ENCODE results near the gene SYT3.
"Not testable (repeated sequence)": the region's sequence is repeated elsewhere in the genome, so short reads cannot be mapped to it uniquely, and the experiment has no call there.

Gene SYT3

GRCh38 chr19:50624949-50625600 is 14.6 kb downstream of the SYT3 start:
- Histone ChIP-seq H3K4me1 (ENCODE audit: insufficient read depth, low read length) (no peaks in the 10 kb centered on the region), H3K9me3 (ENCODE audit: low read length) (no peaks in the 10 kb centered on the region), H3K36me3 (ENCODE audit: insufficient read depth, low read length) (no peaks in the 10 kb centered on the region), H2AFZ (ENCODE audit: low read depth, low read length) (no peak overlapping the region), H3K27me3 (ENCODE audit: insufficient read depth, low read length) (peaks cover 4% of the 10 kb centered on the region), H3K4me3 (ENCODE audit: low read length) (no peak overlapping the region)

- H3K36me3 ChIP-seq (ENCODE audit: insufficient read depth, low read length); H3K4me3 ChIP-seq (ENCODE audit: low read length); H2AFZ ChIP-seq (ENCODE audit: low read depth, low read length); H3K4me1 ChIP-seq (ENCODE audit: insufficient read depth, low read length); H3K27me3 ChIP-seq (ENCODE audit: insufficient read depth, low read length); H3K9me3 ChIP-seq (ENCODE audit: low read length): not testable (repeated sequence)
These were observed 19.2 kb downstream of the SYT3 start for GRCh38 chr19:50620394-50620906.

- not testable (repeated sequence) for H3K4me3 ChIP-seq (ENCODE audit: low read length); H3K9me3 ChIP-seq (ENCODE audit: low read length); H3K27me3 ChIP-seq (ENCODE audit: insufficient read depth, low read length); H3K4me1 ChIP-seq (ENCODE audit: insufficient read depth, low read length); H2AFZ ChIP-seq (ENCODE audit: low read depth, low read length); H3K36me3 ChIP-seq (ENCODE audit: insufficient read depth, low read length)
These were observed 20.5 kb downstream of the SYT3 start for GRCh38 chr19:50619184-50619583.

- H3K27me3 ChIP-seq (ENCODE audit: insufficient read depth, low read length); H3K4me3 ChIP-seq (ENCODE audit: low read length); H3K36me3 ChIP-seq (ENCODE audit: insufficient read depth, low read length); H2AFZ ChIP-seq (ENCODE audit: low read depth, low read length); H3K4me1 ChIP-seq (ENCODE audit: insufficient read depth, low read length); H3K9me3 ChIP-seq (ENCODE audit: low read length): not testable (repeated sequence)
These were observed 21.3 kb downstream of the SYT3 start for GRCh38 chr19:50618379-50618778.

GRCh38 chr19:50612504-50613404 is 26.9 kb downstream of the SYT3 start:
- H3K4me1 ChIP-seq (ENCODE audit: insufficient read depth, low read length); H3K36me3 ChIP-seq (ENCODE audit: insufficient read depth, low read length); H3K27me3 ChIP-seq (ENCODE audit: insufficient read depth, low read length); H3K9me3 ChIP-seq (ENCODE audit: low read length); H3K4me3 ChIP-seq (ENCODE audit: low read length); H2AFZ ChIP-seq (ENCODE audit: low read depth, low read length): not testable (repeated sequence)

GRCh38 chr19:50607874-50608785 is 31.6 kb downstream of the SYT3 start:
- H3K4me1 ChIP-seq (ENCODE audit: insufficient read depth, low read length) = no peaks in the 10 kb centered on the region
- H3K36me3 ChIP-seq (ENCODE audit: insufficient read depth, low read length) = no peaks in the 10 kb centered on the region
- no peaks in the 10 kb centered on the region for H3K27me3 ChIP-seq (ENCODE audit: insufficient read depth, low read length)
- no peak overlapping the region for H2AFZ ChIP-seq (ENCODE audit: low read depth, low read length)
- peaks cover 6% of the 10 kb centered on the region for H3K9me3 ChIP-seq (ENCODE audit: low read length)
- peak overlapping the region; percentile 13 for H3K4me3 ChIP-seq (ENCODE audit: low read length)

- H3K9me3 ChIP-seq (ENCODE audit: low read length) = peaks cover 6% of the 10 kb centered on the region
- H3K4me3 ChIP-seq (ENCODE audit: low read length) = no peak overlapping the region
- H3K4me1 ChIP-seq (ENCODE audit: insufficient read depth, low read length) = no peaks in the 10 kb centered on the region
These were observed 32.3 kb downstream of the SYT3 start for GRCh38 chr19:50607388-50607787.

DNA sequence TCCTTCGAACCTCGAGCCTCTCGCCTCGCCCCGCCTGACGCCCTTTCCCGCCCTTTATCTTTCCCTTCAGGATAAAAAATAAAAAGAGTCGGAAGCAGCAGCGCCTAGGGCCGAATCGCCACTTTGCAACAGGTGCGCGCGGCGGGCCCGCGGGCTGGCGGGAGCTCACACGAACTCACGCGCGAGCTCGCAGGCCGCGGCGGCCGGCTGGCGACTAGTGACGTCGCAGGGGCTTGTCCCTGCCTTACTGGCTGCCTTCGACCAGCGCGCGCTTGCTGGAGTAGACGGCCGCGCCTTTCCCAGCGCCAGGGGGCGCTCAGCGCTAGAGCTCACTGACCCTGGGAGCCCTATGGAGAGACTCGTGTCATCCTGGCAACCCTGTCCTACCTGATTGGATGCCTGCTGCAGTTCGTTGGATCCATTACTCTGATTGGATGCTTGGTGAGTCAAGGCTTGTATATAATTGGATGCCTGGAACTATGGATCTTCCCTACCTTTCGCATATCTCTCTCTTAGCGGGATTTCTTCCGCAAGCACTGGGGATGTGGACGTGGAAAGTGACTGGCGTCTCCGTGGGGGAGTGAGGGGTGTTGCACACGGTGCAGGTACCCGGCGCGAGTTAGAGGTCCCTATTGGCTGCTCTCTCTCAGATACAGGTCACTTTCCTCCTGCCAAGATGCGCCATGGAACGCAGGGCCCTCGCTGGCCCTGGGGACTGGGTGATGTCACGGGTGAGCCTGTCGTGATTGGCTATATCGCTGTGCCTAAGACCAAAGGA is 33.4 kb downstream of the SYT3 start:
- not testable (repeated sequence) for H3K4me1 ChIP-seq (ENCODE audit: insufficient read depth, low read length); H2AFZ ChIP-seq (ENCODE audit: low read depth, low read length); H3K36me3 ChIP-seq (ENCODE audit: insufficient read depth, low read length); H3K9me3 ChIP-seq (ENCODE audit: low read length); H3K4me3 ChIP-seq (ENCODE audit: low read length); H3K27me3 ChIP-seq (ENCODE audit: insufficient read depth, low read length)

More at GRCh38 chr19:50607388-50607787, 32.3 kb downstream of the SYT3 start:
- no peaks in the 10 kb centered on the region for H3K27me3 ChIP-seq (ENCODE audit: insufficient read depth, low read length)
- H3K36me3 ChIP-seq (ENCODE audit: insufficient read depth, low read length) = no peaks in the 10 kb centered on the region
- H2AFZ ChIP-seq (ENCODE audit: low read depth, low read length) = no peak overlapping the region

DNA sequence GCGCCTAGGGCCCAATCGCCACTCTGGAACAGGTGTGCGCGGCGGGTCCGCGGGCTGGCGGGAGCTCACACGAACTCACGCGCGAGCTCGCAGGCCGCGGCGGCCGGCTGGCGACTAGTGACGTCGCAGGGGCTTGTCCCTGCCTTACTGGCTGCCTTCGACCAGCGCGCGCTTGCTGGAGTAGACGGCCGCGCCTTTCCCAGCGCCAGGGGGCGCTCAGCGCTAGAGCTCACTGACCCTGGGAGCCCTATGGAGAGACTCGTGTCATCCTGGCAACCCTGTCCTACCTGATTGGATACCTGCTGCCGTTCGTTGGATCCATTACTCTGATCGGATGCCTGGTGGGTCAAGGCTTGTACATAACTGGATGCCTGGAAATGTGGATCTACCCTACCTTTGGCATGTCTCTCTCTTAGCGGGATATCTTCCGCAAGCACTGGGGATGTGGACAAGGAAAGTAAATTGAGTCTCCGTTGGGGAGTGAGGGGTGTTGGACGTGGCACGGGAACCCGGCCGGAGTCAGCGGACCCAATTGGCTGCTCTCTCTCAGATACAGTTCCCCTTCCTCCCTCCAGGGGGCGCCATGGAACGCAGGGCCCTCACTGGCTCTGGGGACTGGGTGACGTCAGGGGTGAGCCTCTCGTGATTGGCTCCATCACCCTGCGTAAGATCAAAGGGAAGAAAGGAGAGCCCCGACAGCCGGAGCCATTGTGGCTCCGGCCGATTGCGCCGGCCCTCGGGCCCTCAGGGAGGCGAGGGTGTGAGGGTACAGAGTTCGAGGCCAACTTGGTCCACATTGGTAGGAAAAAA is 35.2 kb downstream of the SYT3 start:
- not testable (repeated sequence) for H2AFZ ChIP-seq (ENCODE audit: low read depth, low read length); H3K4me1 ChIP-seq (ENCODE audit: insufficient read depth, low read length); H3K9me3 ChIP-seq (ENCODE audit: low read length); H3K27me3 ChIP-seq (ENCODE audit: insufficient read depth, low read length); H3K36me3 ChIP-seq (ENCODE audit: insufficient read depth, low read length); H3K4me3 ChIP-seq (ENCODE audit: low read length)

- Histone ChIP-seq H3K4me1 (ENCODE audit: insufficient read depth, low read length) (no peaks in the 10 kb centered on the region), H3K4me3 (ENCODE audit: low read length) (no peak overlapping the region), H2AFZ (ENCODE audit: low read depth, low read length) (no peak overlapping the region), H3K36me3 (ENCODE audit: insufficient read depth, low read length) (no peaks in the 10 kb centered on the region), H3K27me3 (ENCODE audit: insufficient read depth, low read length) (peaks cover 4% of the 10 kb centered on the region), H3K9me3 (ENCODE audit: low read length) (peaks cover 6% of the 10 kb centered on the region)
These were observed 36.7 kb downstream of the SYT3 start for GRCh38 chr19:50602935-50603334.

- no peaks in the 10 kb centered on the region for H3K4me1 ChIP-seq (ENCODE audit: insufficient read depth, low read length)
- H2AFZ ChIP-seq (ENCODE audit: low read depth, low read length) = no peak overlapping the region
- peaks cover 4% of the 10 kb centered on the region for H3K27me3 ChIP-seq (ENCODE audit: insufficient read depth, low read length)
- H3K36me3 ChIP-seq (ENCODE audit: insufficient read depth, low read length) = no peaks in the 10 kb centered on the region
- no peak overlapping the region for H3K4me3 ChIP-seq (ENCODE audit: low read length)
- peaks cover 6% of the 10 kb centered on the region for H3K9me3 ChIP-seq (ENCODE audit: low read length)
These were observed 37.2 kb downstream of the SYT3 start for GRCh38 chr19:50602496-50602895.

DNA sequence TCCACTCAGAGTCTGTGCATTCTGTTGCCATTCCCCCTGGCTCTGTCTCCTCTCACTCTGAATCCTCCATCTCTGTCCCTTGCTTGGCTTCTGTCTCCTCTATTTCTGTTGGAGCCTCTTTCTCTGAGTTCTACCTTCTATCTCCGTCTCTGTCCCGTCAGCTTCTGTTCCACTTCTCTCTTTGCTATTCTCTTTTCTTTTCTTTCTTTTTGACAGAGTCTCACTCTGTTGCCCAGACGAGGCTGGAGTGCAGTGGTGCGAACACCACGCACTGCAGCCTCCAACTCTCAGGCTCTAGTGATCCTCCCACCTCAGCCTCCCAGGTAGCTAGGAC is 37.6 kb downstream of the SYT3 start:
- Histone ChIP-seq H3K36me3 (ENCODE audit: insufficient read depth, low read length) (no peaks in the 10 kb centered on the region), H3K9me3 (ENCODE audit: low read length) (peaks cover 6% of the 10 kb centered on the region), H3K4me3 (ENCODE audit: low read length) (no peak overlapping the region), H3K4me1 (ENCODE audit: insufficient read depth, low read length) (no peaks in the 10 kb centered on the region), H2AFZ (ENCODE audit: low read depth, low read length) (no peak overlapping the region), H3K27me3 (ENCODE audit: insufficient read depth, low read length) (peaks cover 4% of the 10 kb centered on the region)
